CD4-positive, alpha-beta T cell (primary cell): Measurements from ENCODE around the gene ADAMTS3. TPM values are rescaled to one million over a fixed set of nuclear protein-coding genes. Genes with fewer than 3 reads are reported as not detected.

Experiments used
- ATAC-seq: fragments of 200-7000 bp; cut with Tn5 transposase; one replicate; pipeline ENCODE4 v1.10.0; 2022; ENCODE audit warnings: mild to moderate bottlenecking; ENCODE audit not compliant: poor library complexity
- CTCF ChIA-PET: fragments of 350-600 bp; sonication (Branson Sonifier 250); formaldehyde crosslinking; loops from one replicate; lab custom pipeline; 2021; ENCODE audit warnings: antibody characterized with exemption, inconsistent platforms; lab: Charles Lee
- POLR2A ChIA-PET: fragments of 350-600 bp; sonication (Branson Sonifier 250); formaldehyde crosslinking; loops from one replicate; lab custom pipeline; 2021; ENCODE audit warnings: antibody characterized with exemption, inconsistent platforms; lab: Charles Lee
- DNase-seq, 14 experiments: peaks; one replicate each; pipeline ENCODE4 v3.0.0-alpha.2; 2013 to 2020; ENCODE audit warnings: mixed read lengths in 2 of 14
- H3K27ac ChIP-seq, 2 donors: one replicate each; pipeline versions ENCODE4 v1.5.1 to v1.7.0; 2013; ENCODE audit warnings: low read length in 2 of 2, low read depth in 1 of 2, mild to moderate bottlenecking in 1 of 2
- H3K27me3 ChIP-seq, 2 experiments: 1 replicate in 1 of 2; 2 replicates in 1 of 2; pipeline versions ENCODE4 v1.6.1 to v1.7.0; 2013; ENCODE audit warnings: low read length in 2 of 2, control low read depth in 1 of 2, mild to moderate bottlenecking in 1 of 2, moderate library complexity in 1 of 2; ENCODE audit not compliant: insufficient read depth in 2 of 2, control insufficient read depth in 1 of 2
- H3K36me3 ChIP-seq: one replicate; pipeline ENCODE4 v1.6.1; 2013; ENCODE audit warnings: low read length, control low read depth; ENCODE audit not compliant: insufficient read depth
- H3K4me1 ChIP-seq: one replicate; pipeline ENCODE4 v1.6.1; 2013; ENCODE audit warnings: low read length, control low read depth; ENCODE audit not compliant: insufficient read depth
- H3K4me3 ChIP-seq: one replicate; pipeline ENCODE4 v1.5.1; 2013; ENCODE audit warnings: mild to moderate bottlenecking, low read length, moderate library complexity
- H3K9me3 ChIP-seq, 2 experiments: 1 replicate in 1 of 2; 2 replicates in 1 of 2; pipeline versions ENCODE4 v1.6.1 to v1.7.0; 2013; ENCODE audit warnings: low read length in 2 of 2, mild to moderate bottlenecking in 2 of 2, control low read depth in 1 of 2, moderate library complexity in 1 of 2; ENCODE audit not compliant: control insufficient read depth in 1 of 2, insufficient read depth in 1 of 2
- H3K27ac Mint-ChIP-seq: one replicate; pipeline ENCODE4 v1.8.0; 2020; ENCODE audit warnings: mixed read lengths
- H3K27me3 Mint-ChIP-seq: one replicate; pipeline ENCODE4 v1.8.0; 2021; ENCODE audit warnings: mixed read lengths
- H3K36me3 Mint-ChIP-seq: one replicate; pipeline ENCODE4 v1.8.0; 2021; ENCODE audit warnings: low read depth, mixed read lengths
- H3K4me1 Mint-ChIP-seq: one replicate; pipeline ENCODE4 v1.8.0; 2021; ENCODE audit warnings: low read depth, mixed read lengths
- H3K4me3 Mint-ChIP-seq: one replicate; pipeline ENCODE4 v1.8.0; 2020; ENCODE audit warnings: mild to moderate bottlenecking, mixed read lengths
- H3K9me3 Mint-ChIP-seq: one replicate; pipeline ENCODE4 v1.8.0; 2020; ENCODE audit warnings: mixed read lengths
- intact Hi-C, 2 experiments: fragments of 100-400 bp; cut with DNase I in 1 of 2; cut with micrococcal nuclease in 1 of 2; formaldehyde crosslinking; loops; one replicate each; pipeline versions ENCODE4 v1.15.1 to v1.9.0; 2023 to 2025; cut with DNase I, micrococcal nuclease
- total RNA-seq, 174 experiments: library from RNA in 2 of 174; stranded (reverse) in 2 of 174; gene quantifications; one replicate each; pipeline ENCODE4 v1.2.3 and lab custom pipeline; 2021 to 2026
- TF ChIP-seq, protein P1 (sequence below): fragments of 200-600 bp; IDR thresholded peaks from one replicate; pipeline ENCODE4 v1.8.0; 2022; ENCODE audit warnings: antibody characterized with exemption, mild to moderate bottlenecking

The ADAMTS3 gene
- total RNA-seq, 2 experiments from 2014 or later, result not detected

- intact Hi-C loops, result no loop called here
- DNase-seq, result no peak
- POLR2A ChIA-PET, result no interaction called here
- no peaks in the 10 kb centered on the region for H3K4me1 ChIP-seq
- H3K4me3 ChIP-seq, result no peak overlapping the region
- no peak overlapping the region for H3K4me3 Mint-ChIP-seq
- no peak overlapping the region for H3K27ac ChIP-seq
- no peak overlapping the region for H3K27ac Mint-ChIP-seq
- TF ChIP-seq, protein P1, sequence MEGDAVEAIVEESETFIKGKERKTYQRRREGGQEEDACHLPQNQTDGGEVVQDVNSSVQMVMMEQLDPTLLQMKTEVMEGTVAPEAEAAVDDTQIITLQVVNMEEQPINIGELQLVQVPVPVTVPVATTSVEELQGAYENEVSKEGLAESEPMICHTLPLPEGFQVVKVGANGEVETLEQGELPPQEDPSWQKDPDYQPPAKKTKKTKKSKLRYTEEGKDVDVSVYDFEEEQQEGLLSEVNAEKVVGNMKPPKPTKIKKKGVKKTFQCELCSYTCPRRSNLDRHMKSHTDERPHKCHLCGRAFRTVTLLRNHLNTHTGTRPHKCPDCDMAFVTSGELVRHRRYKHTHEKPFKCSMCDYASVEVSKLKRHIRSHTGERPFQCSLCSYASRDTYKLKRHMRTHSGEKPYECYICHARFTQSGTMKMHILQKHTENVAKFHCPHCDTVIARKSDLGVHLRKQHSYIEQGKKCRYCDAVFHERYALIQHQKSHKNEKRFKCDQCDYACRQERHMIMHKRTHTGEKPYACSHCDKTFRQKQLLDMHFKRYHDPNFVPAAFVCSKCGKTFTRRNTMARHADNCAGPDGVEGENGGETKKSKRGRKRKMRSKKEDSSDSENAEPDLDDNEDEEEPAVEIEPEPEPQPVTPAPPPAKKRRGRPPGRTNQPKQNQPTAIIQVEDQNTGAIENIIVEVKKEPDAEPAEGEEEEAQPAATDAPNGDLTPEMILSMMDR, result no peak
- H3K36me3 Mint-ChIP-seq, result no peaks in the 10 kb centered on the region
- no peak for ATAC-seq
- H3K4me1 Mint-ChIP-seq, result no peaks in the 10 kb centered on the region
- H3K36me3 ChIP-seq, result no peaks in the 10 kb centered on the region
- CTCF ChIA-PET, result no interaction called here
- no peaks in the 10 kb centered on the region for H3K27me3 Mint-ChIP-seq
- H3K9me3 ChIP-seq, result no peaks in the 10 kb centered on the region
- H3K9me3 Mint-ChIP-seq, result no peaks in the 10 kb centered on the region
- H3K27me3 ChIP-seq, result no peaks in the 10 kb centered on the region
Observed at GRCh38 chr4:72397314-72397713, 171.7 kb downstream of the ADAMTS3 start.

GRCh38 chr4:72394012-72394663 is 174.9 kb downstream of the ADAMTS3 start:
- H3K4me1 ChIP-seq, result no peaks in the 10 kb centered on the region
- H3K9me3 Mint-ChIP-seq, result no peaks in the 10 kb centered on the region
- H3K27me3 ChIP-seq, result no peaks in the 10 kb centered on the region
- H3K27ac ChIP-seq, result no peak overlapping the region
- ChIA-PET CTCF (no interaction called here), POLR2A (no interaction called here)
- no peaks in the 10 kb centered on the region for H3K4me1 Mint-ChIP-seq
- intact Hi-C loops, result no loop called here
- no peaks in the 10 kb centered on the region for H3K36me3 Mint-ChIP-seq
- no peak overlapping the region for H3K4me3 Mint-ChIP-seq
- H3K27me3 Mint-ChIP-seq, result no peaks in the 10 kb centered on the region
- TF ChIP-seq, protein P1, result no peak
- DNase-seq (no peak), ATAC-seq (no peak)
- H3K36me3 ChIP-seq, result no peaks in the 10 kb centered on the region
- no peaks in the 10 kb centered on the region for H3K9me3 ChIP-seq
- no peak overlapping the region for H3K27ac Mint-ChIP-seq
- no peak overlapping the region for H3K4me3 ChIP-seq

GRCh38 chr4:72391281-72391680 is 177.7 kb downstream of the ADAMTS3 start:
- ATAC-seq (no peak), DNase-seq (no peak)
- H3K4me3 ChIP-seq, result no peak overlapping the region
- POLR2A ChIA-PET, result no interaction called here
- Mint-ChIP-seq H3K4me1 (no peaks in the 10 kb centered on the region), H3K27ac (no peak overlapping the region), H3K36me3 (no peaks in the 10 kb centered on the region), H3K4me3 (no peak overlapping the region), H3K9me3 (no peaks in the 10 kb centered on the region), H3K27me3 (no peaks in the 10 kb centered on the region)
- TF ChIP-seq, protein P1, result no peak
- no peaks in the 10 kb centered on the region for H3K4me1 ChIP-seq
- no peaks in the 10 kb centered on the region for H3K9me3 ChIP-seq
- no peaks in the 10 kb centered on the region for H3K27me3 ChIP-seq
- no peak overlapping the region for H3K27ac ChIP-seq
- no peaks in the 10 kb centered on the region for H3K36me3 ChIP-seq
- CTCF ChIA-PET, result no interaction called here
- intact Hi-C loops, result no loop called here
